H1 (cell line): ENCODE results near the gene AAK1. TPM values are rescaled to one million over a fixed set of nuclear protein-coding genes. Genes with fewer than 3 reads are reported as not detected.

Experiments used
- MAFK ChIP-seq: IDR thresholded peaks from 2 replicates; pipeline ENCODE4 v1.6.1; 2012; ENCODE audit warnings: low read depth, mild to moderate bottlenecking, improper control_type of control experiment, low read length
- RXRA ChIP-seq: IDR thresholded peaks from 2 replicates; pipeline ENCODE4 v1.6.1; 2011; ENCODE audit warnings: low read depth, mild to moderate bottlenecking, low read length, moderate library complexity; ENCODE audit not compliant: insufficient read depth
- polyA plus RNA-seq, 7 experiments: library from polyadenylated mRNA; depleted of rRNA in 3 of 7; stranded (reverse) in 5 of 7; unstranded in 2 of 7; fragments of >200 nt in 5 of 7; fragments of 200-250 nt in 2 of 7; gene quantifications; 1 replicate in 5 of 7; 2 replicates in 1 of 7; 4 replicates in 1 of 7; pipeline versions ENCODE4 v1.2.1 to v1.2.3, GENCODE V29; 2011 to 2013; ENCODE audit warnings: missing spikeins in 2 of 7, mixed read lengths in 2 of 7
- total RNA-seq: library from RNA; stranded (reverse); fragmentation: NEBNext Ultra II Directional; extraction: Animal tissue kit (Norgen Biotek cat#: 25700); gene quantifications from 2 replicates; pipeline ENCODE4 v1.2.1, GENCODE V29; 2021
- TF ChIP-seq, protein P1 (sequence below): IDR thresholded peaks from 2 replicates; pipeline ENCODE4 v1.6.1; 2012; ENCODE audit warnings: inconsistent platforms

Gene AAK1
- total and polyA plus RNA-seq, 2 of the 8 experiments (the other 6 are each of a cell fraction or from before 2014, with no cell fraction given), result 10.0 to 40.5 TPM

- TF ChIP-seq MAFK, result no peak
- TF ChIP-seq RXRA, result no peak
- TF ChIP-seq, protein P1, sequence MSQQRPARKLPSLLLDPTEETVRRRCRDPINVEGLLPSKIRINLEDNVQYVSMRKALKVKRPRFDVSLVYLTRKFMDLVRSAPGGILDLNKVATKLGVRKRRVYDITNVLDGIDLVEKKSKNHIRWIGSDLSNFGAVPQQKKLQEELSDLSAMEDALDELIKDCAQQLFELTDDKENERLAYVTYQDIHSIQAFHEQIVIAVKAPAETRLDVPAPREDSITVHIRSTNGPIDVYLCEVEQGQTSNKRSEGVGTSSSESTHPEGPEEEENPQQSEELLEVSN, result no peak
- TF ChIP-seq, all 59 proteins: peak for 0
These were observed 43.3 kb upstream of the AAK1 start (continued) for GRCh38 chr2:69686813-69687212.
